HEK293 (cell line): Measurements from ENCODE around the gene MTA1.

ENCODE experiments used
- CTCF ChIA-PET: fragments of 350-600 bp; formaldehyde crosslinking; extraction: SDS; loops from one replicate; lab custom pipeline; 2021; ENCODE audit warnings: antibody characterized with exemption; lab: Yijun Ruan, JAX
- POLR2A ChIA-PET: fragments of 300-600 bp; formaldehyde crosslinking; extraction: SDS; loops from one replicate; lab custom pipeline; 2020; ENCODE audit warnings: antibody characterized with exemption, inconsistent platforms; lab: Yijun Ruan, JAX
- H3K27ac ChIP-seq: fragments of 200-500 bp; sonication (Bioruptor generic); 2 replicates; pipeline ENCODE4 v1.5.1; 2014; ENCODE audit warnings: low read depth, low read length, control low read depth, inconsistent platforms; ENCODE audit errors: extremely low read depth
- H3K36me3 ChIP-seq, 2 experiments: fragments of 200-500 bp in 1 of 2; sonication (Bioruptor generic) in 1 of 2; 1 replicate in 1 of 2; 2 replicates in 1 of 2; pipeline ENCODE4 v1.5.1; 2014 to 2017; ENCODE audit warnings: inconsistent platforms in 2 of 2, low read length in 2 of 2; ENCODE audit not compliant: control insufficient read depth in 2 of 2, insufficient read depth in 1 of 2
- H3K4me1 ChIP-seq: fragments of 200-500 bp; sonication (Bioruptor generic); 2 replicates; pipeline ENCODE4 v1.5.1; 2014; ENCODE audit warnings: mild to moderate bottlenecking, low read length, inconsistent platforms; ENCODE audit not compliant: control insufficient read depth, insufficient read depth
- H3K4me3 ChIP-seq: 2 replicates; pipeline ENCODE4 v1.5.1; 2011; ENCODE audit warnings: low read depth, mild to moderate bottlenecking, control low read depth, low read length, moderate library complexity
- H3K9me3 ChIP-seq: fragments of 200-500 bp; sonication (Bioruptor generic); 2 replicates; pipeline ENCODE4 v1.5.1; 2014; ENCODE audit warnings: low read depth, low read length, inconsistent platforms; ENCODE audit not compliant: control insufficient read depth, insufficient read depth
- BCL11A ChIP-seq: fragments of 450-650 bp; formaldehyde crosslinking; IDR thresholded peaks from 2 replicates; pipeline ENCODE4 v1.5.1; 2016; ENCODE audit warnings: low read depth, missing biosample characterization, missing genetic modification characterization
- GLI2 ChIP-seq: fragments of 450-650 bp; formaldehyde crosslinking; IDR thresholded peaks from 2 replicates; pipeline ENCODE4; 2017; ENCODE audit warnings: missing biosample characterization, missing genetic modification characterization, low read depth, borderline replicate concordance
- KLF16 ChIP-seq: fragments of 450-650 bp; formaldehyde crosslinking; IDR thresholded peaks from 2 replicates; pipeline ENCODE4 v1.5.1; 2017; ENCODE audit warnings: missing biosample characterization, missing genetic modification characterization
- PRDM1 ChIP-seq: fragments of 450-650 bp; formaldehyde crosslinking; IDR thresholded peaks from 2 replicates; pipeline ENCODE4; 2016; ENCODE audit warnings: missing biosample characterization, missing genetic modification characterization
- SCRT2 ChIP-seq: fragments of 450-650 bp; formaldehyde crosslinking; IDR thresholded peaks from 2 replicates; pipeline ENCODE4 v1.5.1; 2016; ENCODE audit warnings: missing biosample characterization, missing genetic modification characterization
- ZNF10 ChIP-seq: fragments of 450-650 bp; formaldehyde crosslinking; IDR thresholded peaks from 2 replicates; pipeline ENCODE4 v1.5.1; 2017; ENCODE audit warnings: missing biosample characterization, missing genetic modification characterization
- ZNF140 ChIP-seq: fragments of 450-650 bp; formaldehyde crosslinking; IDR thresholded peaks from 2 replicates; pipeline ENCODE4 v1.5.1; 2016; ENCODE audit warnings: missing biosample characterization, missing genetic modification characterization
- ZNF184 ChIP-seq: fragments of 450-650 bp; IDR thresholded peaks from 2 replicates; pipeline ENCODE4 v1.5.1; 2018; ENCODE audit warnings: missing biosample characterization, mild to moderate bottlenecking, missing genetic modification characterization
- ZNF214 ChIP-seq: fragments of 450-650 bp; formaldehyde crosslinking; IDR thresholded peaks from 2 replicates; pipeline ENCODE4 v1.5.1; 2017; ENCODE audit warnings: missing biosample characterization, mild to moderate bottlenecking, missing genetic modification characterization, borderline replicate concordance
- ZNF221 ChIP-seq: fragments of 450-650 bp; formaldehyde crosslinking; IDR thresholded peaks from 2 replicates; pipeline ENCODE4 v1.5.1; 2017; ENCODE audit warnings: missing biosample characterization, missing genetic modification characterization, borderline replicate concordance
- ZNF239 ChIP-seq: fragments of 450-650 bp; formaldehyde crosslinking; IDR thresholded peaks from 2 replicates; pipeline ENCODE4 v1.5.1; 2016; ENCODE audit warnings: missing biosample characterization, missing genetic modification characterization
- ZNF311 ChIP-seq: fragments of 450-650 bp; formaldehyde crosslinking; IDR thresholded peaks from 2 replicates; pipeline ENCODE4 v1.5.1; 2017; ENCODE audit warnings: missing biosample characterization, missing genetic modification characterization, borderline replicate concordance
- ZNF621 ChIP-seq: fragments of 450-650 bp; formaldehyde crosslinking; IDR thresholded peaks from 2 replicates; pipeline ENCODE4 v1.5.1; 2017; ENCODE audit warnings: missing biosample characterization, missing genetic modification characterization
- ZNF629 ChIP-seq: fragments of 450-650 bp; formaldehyde crosslinking; IDR thresholded peaks from 2 replicates; pipeline ENCODE4 v1.5.1; 2017; ENCODE audit warnings: missing biosample characterization, missing genetic modification characterization
- ZNF658 ChIP-seq: fragments of 450-650 bp; formaldehyde crosslinking; IDR thresholded peaks from 2 replicates; pipeline ENCODE4; 2016; ENCODE audit warnings: missing biosample characterization, missing genetic modification characterization
- ZSCAN30 ChIP-seq: fragments of 450-650 bp; IDR thresholded peaks from 2 replicates; pipeline ENCODE4 v1.5.1; 2018; ENCODE audit warnings: missing biosample characterization, mild to moderate bottlenecking, missing genetic modification characterization, moderate library complexity
- TF ChIP-seq, protein P1 (sequence below): fragments of 450-650 bp; formaldehyde crosslinking; IDR thresholded peaks from 2 replicates; pipeline ENCODE4 v1.5.1; 2016; ENCODE audit warnings: missing biosample characterization, missing genetic modification characterization, borderline replicate concordance
- TF ChIP-seq, protein P2 (sequence below): fragments of 450-650 bp; formaldehyde crosslinking; IDR thresholded peaks from 2 replicates; pipeline ENCODE4 v1.5.1; 2017; ENCODE audit warnings: missing biosample characterization, missing genetic modification characterization

MTA1 gene

DNA sequence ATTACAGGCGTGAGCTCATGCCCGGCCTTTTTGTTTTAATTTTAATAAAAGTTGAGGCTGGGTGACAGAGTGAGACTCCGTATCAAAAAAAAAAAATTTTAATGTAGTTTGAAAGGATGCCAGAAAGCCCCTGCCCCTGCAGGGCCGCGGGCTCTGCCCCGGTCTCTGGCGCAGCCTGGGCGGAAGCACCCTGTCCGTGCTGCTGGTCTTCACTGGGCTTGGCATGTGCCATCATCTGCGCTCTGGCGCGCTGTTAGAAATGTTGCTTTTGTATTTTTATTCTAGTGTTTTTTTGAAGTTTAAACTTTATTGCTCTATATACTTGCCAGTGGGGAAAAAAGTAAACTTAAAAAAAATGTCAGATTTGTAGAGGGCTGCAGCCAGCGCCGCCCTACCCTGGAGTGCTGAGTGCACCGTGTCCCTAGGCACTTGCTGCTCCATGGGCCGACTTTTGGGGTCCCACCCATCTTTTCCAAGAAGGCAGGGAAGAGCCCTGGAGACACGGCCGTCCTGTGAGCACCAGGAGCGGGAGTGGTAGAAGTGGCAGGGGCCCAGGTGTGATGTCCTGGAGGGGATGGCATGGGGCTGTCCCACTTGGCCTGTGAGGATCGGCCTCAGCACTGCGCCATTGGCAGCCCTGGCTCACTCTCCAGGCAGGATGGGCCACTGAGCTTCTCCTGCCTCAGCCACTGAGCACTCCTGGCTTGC lies 4.0 kb downstream of the MTA1 start:
- ChIA-PET CTCF (interaction anchor here (1.4 kb wide), 1 partner anchor 105 kb away, joined by 4 read pairs; no protein-coding TSS in a partner anchor), POLR2A (interaction anchor here (1.5 kb wide), 1 partner anchor 66 kb away, joined by 7 read pairs; no protein-coding TSS in a partner anchor)
- Histone ChIP-seq H3K4me3 (no peak overlapping the region), H3K36me3 (peaks cover 14 to 59% of the 10 kb centered on the region in 2 experiments; a peak in 2 of 3 replicates), H3K27ac (no peak overlapping the region), H3K4me1 (peaks cover 10% of the 10 kb centered on the region), H3K9me3 (no peaks in the 10 kb centered on the region)
- TF ChIP-seq ZSCAN30 (tag by site-specific recombination) (no peak), ZNF621 (tag by site-specific recombination) (no peak)

DNA sequence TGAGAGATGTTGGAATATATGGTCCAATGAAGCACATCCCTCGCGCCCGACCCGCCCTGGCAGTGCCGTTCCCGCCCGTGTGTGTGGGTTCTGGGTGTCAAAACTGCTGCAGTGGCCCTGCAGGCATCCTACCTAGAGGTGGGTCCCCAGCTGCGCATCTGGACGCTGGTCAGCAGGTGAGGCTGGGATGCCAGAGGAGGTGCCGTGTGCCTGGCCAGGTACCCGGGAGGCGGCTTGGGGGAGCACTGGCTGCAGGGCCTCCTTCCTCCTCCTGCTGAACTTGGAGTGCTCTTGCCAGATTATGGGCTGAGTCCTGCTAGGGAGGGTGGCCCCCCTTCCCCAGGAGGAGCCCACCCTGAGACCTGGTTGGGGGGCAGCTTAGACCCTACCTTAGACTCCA lies 5.2 kb downstream of the MTA1 start:
- Histone ChIP-seq H3K4me3 (no peak overlapping the region), H3K27ac (no peak overlapping the region)
- POLR2A ChIA-PET, result interaction anchor here (0.8 kb wide), 1 partner anchor 9 kb away, joined by 3 read pairs; no protein-coding TSS in a partner anchor

DNA sequence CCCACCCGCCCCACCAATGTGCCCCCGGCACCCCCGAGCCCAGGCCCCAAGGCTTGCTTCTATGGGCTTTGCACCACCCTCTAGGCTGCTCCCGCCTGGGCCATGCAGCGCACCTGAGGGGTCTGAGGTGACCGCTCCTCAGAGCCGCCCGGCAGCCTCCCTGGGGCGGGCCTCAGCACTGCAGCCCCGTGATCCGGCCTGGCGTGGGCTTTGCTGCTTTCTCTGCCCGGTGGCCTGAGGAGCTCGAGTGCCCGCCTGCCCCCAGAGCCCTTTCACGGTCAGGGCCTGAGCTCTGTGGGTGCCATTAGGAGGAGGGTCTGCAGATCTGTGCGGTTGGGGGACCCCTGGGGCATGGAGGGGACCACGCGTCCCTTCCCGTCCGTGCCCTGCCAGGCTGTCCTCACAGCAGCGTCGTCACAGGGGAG lies 6.2 kb downstream of the MTA1 start:
- Histone ChIP-seq H3K4me3 (no peak overlapping the region), H3K4me1 (peaks cover 10% of the 10 kb centered on the region), H3K9me3 (no peaks in the 10 kb centered on the region; the same call in 1 of the 2 replicates), H3K27ac (no peak overlapping the region), H3K36me3 (peaks cover 18 to 70% of the 10 kb centered on the region in 2 experiments; a peak in 2 of 3 replicates)
- TF ChIP-seq BCL11A, result no peak
- CTCF ChIA-PET, result interaction anchor here (0.9 kb wide), 1 partner anchor 55 kb away, joined by 3 read pairs; no protein-coding TSS in a partner anchor
- POLR2A ChIA-PET, result interaction anchor here (0.7 kb wide), 1 partner anchor 17 kb away, joined by 5 read pairs; no protein-coding TSS in a partner anchor

More for the DNA sequence above, 5.2 kb downstream of the MTA1 start:
- TF ChIP-seq ZNF239 (tag by site-specific recombination) (no peak), GLI2 (tag by site-specific recombination) (no peak), ZNF311 (tag by site-specific recombination) (no peak), ZNF221 (tag by site-specific recombination) (no peak), PRDM1 (tag by site-specific recombination) (no peak), KLF16 (no peak), ZNF10 (no peak), SCRT2 (tag by site-specific recombination) (no peak), ZNF629 (no peak), ZNF140 (no peak), ZNF214 (tag by site-specific recombination) (no peak)
- TF ChIP-seq, protein P1, sequence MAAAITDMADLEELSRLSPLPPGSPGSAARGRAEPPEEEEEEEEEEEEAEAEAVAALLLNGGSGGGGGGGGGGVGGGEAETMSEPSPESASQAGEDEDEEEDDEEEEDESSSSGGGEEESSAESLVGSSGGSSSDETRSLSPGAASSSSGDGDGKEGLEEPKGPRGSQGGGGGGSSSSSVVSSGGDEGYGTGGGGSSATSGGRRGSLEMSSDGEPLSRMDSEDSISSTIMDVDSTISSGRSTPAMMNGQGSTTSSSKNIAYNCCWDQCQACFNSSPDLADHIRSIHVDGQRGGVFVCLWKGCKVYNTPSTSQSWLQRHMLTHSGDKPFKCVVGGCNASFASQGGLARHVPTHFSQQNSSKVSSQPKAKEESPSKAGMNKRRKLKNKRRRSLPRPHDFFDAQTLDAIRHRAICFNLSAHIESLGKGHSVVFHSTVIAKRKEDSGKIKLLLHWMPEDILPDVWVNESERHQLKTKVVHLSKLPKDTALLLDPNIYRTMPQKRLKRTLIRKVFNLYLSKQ (tag by site-specific recombination), result no peak
- Histone ChIP-seq H3K9me3 (no peaks in the 10 kb centered on the region), H3K36me3 (peaks cover 18 to 60% of the 10 kb centered on the region in 2 experiments; a peak in 2 of 3 replicates), H3K4me1 (peaks cover 10% of the 10 kb centered on the region)
- CTCF ChIA-PET, result interaction anchor here (0.9 kb wide), 1 partner anchor 56 kb away, joined by 3 read pairs; no protein-coding TSS in a partner anchor

DNA sequence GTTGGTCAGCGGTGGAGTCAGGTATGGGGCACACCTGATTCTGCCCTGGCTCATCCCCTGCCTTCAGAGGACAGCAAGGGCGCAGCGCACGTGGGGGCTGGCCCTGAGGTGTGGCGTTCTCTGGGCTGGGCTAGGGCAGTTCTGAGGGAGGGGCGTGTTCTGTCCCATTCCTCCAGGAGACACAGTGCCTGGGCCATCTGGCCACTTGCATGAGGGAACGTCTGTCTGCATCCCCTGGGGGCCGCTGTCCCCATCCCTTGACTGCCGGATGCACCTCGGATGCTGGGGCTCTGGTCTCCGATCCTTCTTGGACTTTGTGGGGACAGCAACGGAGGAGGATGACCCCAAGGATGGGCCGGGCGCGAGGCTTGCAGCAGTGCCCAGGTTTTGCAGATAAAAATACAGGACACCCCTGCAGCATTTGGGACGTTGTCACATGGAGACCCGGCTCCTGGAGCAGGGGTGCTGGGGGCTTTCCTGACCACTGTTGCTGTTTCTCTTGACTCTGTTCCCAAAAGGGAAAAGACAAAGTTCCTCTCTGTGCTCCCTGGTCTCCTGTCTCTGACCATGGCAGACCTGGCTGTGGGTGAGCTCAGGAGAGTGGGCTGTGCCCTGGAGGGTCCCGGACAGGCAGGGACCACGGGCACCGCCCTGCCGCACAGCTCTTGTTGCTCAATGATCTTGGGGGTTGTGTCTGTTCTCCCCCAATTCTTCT lies 6.9 kb downstream of the MTA1 start:
- Histone ChIP-seq H3K27ac (no peak overlapping the region), H3K36me3 (peaks cover 19 to 71% of the 10 kb centered on the region in 2 experiments; a peak in 2 of 3 replicates), H3K9me3 (no peaks in the 10 kb centered on the region; the same call in 1 of the 2 replicates), H3K4me3 (no peak overlapping the region)
- ChIA-PET POLR2A (interaction anchor here (0.7 kb wide), 1 partner anchor 18 kb away, joined by 5 read pairs; no protein-coding TSS in a partner anchor), CTCF (no interaction called here)
- TF ChIP-seq, protein P2, sequence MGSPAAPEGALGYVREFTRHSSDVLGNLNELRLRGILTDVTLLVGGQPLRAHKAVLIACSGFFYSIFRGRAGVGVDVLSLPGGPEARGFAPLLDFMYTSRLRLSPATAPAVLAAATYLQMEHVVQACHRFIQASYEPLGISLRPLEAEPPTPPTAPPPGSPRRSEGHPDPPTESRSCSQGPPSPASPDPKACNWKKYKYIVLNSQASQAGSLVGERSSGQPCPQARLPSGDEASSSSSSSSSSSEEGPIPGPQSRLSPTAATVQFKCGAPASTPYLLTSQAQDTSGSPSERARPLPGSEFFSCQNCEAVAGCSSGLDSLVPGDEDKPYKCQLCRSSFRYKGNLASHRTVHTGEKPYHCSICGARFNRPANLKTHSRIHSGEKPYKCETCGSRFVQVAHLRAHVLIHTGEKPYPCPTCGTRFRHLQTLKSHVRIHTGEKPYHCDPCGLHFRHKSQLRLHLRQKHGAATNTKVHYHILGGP (tag by site-specific recombination), result no peak
- TF ChIP-seq ZNF184 (tag by site-specific recombination), result no peak
- no peak for TF ChIP-seq ZNF658
- TF ChIP-seq, all 188 proteins: peak for 0
- H3K4me1 ChIP-seq, result peaks cover 7% of the 10 kb centered on the region
